Lower leg skin (tissue), 3 donors: ENCODE results near the gene NOX3.

ENCODE experiments used
- POLR2A ChIP-seq, 2 donors: fragments of 450-650 bp; IDR thresholded peaks; one replicate each; pipeline ENCODE4 v1.6.1; 2016 to 2017; ENCODE audit warnings: antibody characterized with exemption in 2 of 2, mild to moderate bottlenecking in 1 of 2, moderate library complexity in 1 of 2
- TF ChIP-seq, protein P1 (sequence below), 3 donors: fragments of 450-650 bp; IDR thresholded peaks; one replicate each; pipeline ENCODE4 v1.5.1; 2016; ENCODE audit warnings: antibody characterized with exemption in 3 of 3, mild to moderate bottlenecking in 3 of 3, moderate library complexity in 2 of 3

DNA sequence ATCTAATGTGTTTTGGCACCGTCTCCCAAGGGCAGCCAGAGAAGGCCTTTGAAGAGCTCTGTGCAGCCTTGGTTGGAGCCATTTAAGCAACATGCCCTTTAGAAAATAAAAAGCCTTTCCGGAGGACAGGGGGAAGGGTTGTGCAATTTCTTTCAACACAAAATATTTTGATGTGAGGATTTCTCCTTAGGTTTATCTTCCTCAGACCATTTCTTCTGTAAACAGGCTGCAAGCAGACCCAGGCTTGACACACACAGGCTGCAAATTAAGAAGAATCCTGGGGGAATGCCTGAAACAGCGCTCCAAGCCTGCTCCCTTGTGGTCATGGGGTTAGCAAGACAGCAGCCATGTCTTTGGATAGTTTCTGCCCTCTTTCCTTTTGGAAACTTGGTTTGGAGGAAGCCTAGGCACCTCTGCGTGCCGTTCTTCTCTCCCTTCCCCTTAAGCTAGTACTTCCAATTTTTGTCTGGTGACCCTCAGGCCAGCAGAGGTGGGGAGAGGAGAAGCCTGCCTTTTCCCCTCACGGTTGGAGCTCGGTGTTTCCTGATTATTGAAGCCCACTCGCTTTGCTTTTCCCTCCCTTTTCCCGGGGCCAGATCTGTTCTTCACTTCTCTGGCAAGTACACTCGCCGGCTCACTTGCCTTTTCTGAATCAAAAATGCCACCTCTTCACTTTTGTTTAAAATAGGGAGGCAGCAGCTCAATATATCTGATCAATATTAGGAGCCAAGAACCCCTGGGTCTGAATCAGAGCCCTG lies 39.6 kb upstream of the NOX3 start:
- TF ChIP-seq POLR2A (IDR thresholded peaks at IDR 0.05): no peak
- TF ChIP-seq, protein P1, sequence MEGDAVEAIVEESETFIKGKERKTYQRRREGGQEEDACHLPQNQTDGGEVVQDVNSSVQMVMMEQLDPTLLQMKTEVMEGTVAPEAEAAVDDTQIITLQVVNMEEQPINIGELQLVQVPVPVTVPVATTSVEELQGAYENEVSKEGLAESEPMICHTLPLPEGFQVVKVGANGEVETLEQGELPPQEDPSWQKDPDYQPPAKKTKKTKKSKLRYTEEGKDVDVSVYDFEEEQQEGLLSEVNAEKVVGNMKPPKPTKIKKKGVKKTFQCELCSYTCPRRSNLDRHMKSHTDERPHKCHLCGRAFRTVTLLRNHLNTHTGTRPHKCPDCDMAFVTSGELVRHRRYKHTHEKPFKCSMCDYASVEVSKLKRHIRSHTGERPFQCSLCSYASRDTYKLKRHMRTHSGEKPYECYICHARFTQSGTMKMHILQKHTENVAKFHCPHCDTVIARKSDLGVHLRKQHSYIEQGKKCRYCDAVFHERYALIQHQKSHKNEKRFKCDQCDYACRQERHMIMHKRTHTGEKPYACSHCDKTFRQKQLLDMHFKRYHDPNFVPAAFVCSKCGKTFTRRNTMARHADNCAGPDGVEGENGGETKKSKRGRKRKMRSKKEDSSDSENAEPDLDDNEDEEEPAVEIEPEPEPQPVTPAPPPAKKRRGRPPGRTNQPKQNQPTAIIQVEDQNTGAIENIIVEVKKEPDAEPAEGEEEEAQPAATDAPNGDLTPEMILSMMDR (IDR thresholded peaks at IDR 0.05): no peak
